Epithelial cell of prostate (primary cell): ENCODE measurements around the gene PEX14.

Experiments
- DNase-seq: peaks from one replicate; pipeline ENCODE4 v3.0.0-alpha.2; 2011; ENCODE audit warnings: low read depth, low spot score
- H3K27ac ChIP-seq: fragments of 450-650 bp; 2 replicates; pipeline ENCODE4 v1.5.1; 2017; ENCODE audit warnings: mild to moderate bottlenecking

PEX14 gene

DNA sequence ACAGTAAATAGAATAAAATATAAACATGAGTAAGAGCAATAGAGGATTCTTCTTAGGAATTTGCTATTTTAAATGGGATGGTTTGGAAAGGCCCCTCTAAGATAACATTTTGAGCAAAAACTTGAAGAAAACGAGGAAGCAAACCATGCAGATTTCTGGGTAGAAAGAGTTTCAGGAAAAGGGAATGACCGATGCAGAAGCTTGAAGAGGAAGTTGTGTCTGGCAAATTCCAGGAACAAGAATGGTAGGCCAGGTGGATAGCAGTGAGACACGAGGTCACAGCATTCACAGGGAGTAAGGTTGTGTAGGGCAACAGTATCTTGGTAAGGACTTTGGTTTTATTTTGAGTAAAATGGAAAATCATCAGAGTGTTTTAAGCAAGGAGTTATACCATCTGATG, 108.9 kb downstream of the PEX14 start:
- no peak for DNase-seq
- no peak overlapping the region for H3K27ac ChIP-seq

DNA sequence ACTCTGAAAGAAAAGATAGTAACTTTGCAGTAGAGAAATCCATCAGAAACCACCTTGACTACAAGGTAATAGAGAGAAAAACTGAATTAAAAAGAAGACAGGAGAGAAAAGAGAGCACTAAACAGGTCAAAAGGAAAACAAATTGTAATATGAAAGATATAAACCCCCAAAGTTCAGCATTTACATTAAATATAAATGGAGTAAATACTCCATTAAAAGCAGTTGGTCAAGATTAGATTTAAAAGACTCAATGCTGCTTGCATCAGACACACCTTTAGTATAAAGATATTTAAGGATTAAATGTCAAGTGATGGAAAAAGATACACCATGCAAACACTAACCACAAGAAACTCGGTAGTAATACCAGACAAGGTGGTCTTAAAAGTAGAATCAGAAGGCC, 110.5 kb downstream of the PEX14 start:
- DNase-seq = no peak
- H3K27ac ChIP-seq = no peak overlapping the region

DNA sequence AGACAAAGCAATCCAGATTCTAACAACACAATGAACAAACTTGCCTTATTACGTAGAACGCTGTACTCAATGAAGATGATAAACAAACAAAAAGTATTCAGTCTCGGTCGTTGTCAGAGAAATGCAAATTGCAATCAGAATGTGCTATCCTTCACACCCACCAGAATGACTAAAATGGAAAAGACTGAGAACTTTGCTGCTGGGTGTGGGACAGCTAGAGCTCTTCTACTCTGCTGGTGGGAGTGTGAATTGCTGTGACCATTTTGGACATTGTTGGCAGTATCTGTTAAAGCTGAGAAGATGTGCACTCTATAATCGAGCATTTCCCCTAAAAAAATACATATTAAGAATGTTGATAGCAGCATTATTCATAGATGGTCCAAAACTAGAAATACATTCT, 111.4 kb downstream of the PEX14 start:
- no peak for DNase-seq

DNA sequence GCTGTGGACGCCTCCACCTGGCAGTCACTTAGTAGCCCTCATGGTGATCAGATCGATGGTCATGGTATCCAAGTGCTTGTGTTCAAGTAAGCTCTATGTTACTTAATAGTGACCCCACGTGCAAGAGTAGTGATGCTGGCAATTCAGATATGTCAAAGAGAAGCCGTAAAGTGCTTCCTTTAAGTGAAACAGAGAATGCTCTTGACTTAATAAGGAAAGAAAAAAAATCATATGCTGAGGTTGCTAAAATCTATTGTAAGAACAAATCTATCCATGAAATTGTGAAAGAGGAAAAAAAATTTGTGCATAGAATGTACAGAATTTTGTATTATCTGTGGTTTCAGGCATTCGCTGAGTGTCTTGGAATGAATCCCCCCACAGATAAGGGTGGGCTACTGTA, 113.9 kb downstream of the PEX14 start:
- H3K27ac ChIP-seq = no peak overlapping the region
- no peak for DNase-seq

More for the DNA sequence above, 111.4 kb downstream of the PEX14 start:
- no peak overlapping the region for H3K27ac ChIP-seq

DNA sequence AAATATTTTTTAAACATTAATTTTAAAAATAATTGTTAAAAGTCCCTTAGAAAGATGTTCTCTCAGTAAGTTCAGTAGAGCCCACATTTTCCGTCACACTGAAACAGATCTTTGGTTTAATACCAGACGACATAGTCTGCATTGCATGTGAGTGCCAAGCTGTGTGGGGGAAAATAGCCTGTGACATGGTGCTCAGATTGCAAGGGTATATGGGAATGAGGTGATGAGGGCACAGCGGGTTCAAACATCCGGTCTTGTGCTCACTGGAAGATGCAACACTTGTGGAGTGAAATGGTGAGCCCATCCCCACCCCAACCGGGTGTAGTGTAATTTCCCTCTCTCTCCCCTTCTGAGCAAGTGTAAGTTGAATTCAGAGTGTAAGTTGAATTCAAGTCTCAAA, 114.3 kb downstream of the PEX14 start:
- DNase-seq = no peak
- no peak overlapping the region for H3K27ac ChIP-seq

DNA sequence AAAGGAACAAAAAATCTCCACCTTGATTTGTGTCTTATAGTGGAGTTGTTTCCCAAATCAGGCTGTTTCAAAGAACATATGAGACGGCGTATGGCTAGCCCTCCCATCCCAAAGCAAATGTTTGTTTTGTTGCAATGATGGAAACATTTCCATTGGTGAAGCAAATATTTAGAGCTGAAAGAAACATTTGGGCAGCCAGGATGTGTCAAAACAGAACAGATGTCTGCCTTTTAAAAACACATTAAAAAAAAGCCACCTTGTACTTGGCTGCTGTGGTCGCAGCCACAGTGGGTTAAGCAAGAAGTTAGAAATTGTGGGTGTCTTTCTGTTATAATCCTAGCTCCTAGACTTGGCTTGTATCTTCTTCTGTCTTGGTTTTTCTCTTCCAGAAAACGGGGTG, 116.3 kb downstream of the PEX14 start:
- H3K27ac ChIP-seq = no peak overlapping the region
- no peak for DNase-seq

DNA sequence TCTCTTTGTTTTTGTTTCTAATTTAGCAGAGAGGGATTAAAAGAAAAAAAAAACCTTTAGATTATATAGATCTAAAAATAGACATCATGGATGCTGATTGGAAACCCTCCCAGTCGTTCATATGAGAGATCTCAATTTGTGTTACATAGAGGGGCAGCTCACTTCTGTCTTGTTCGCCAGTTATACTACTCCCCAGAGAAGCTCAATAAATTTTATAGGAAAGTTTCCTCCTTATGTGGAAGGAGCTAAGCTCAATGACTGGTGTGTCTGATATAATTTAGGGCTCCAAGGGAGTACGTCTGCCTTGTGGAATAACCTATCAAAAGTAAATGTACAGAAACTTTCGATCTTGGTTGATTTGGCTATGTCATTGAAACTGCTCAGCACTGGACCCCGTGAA, 117.6 kb downstream of the PEX14 start:
- no peak overlapping the region for H3K27ac ChIP-seq
- no peak for DNase-seq

DNA sequence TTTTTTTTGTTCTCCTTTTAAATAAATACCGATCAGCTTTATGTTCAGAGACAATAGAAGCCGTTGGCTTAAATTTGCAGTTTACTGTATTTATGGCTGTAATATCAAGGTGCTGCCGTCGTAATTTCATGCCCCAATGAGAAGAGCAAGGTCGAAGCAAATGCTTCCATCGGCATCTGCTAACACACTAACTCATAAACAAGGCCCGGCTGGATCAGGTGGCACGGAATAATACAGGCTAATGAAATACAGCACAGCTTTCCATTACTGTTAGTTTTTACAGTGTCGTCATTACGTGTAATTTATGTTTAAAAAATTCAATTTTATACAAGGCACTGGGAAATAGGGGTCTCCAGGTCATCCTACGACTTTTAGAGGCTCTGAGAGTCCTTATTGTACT, 119.0 kb downstream of the PEX14 start:
- no peak for DNase-seq
- no peak overlapping the region for H3K27ac ChIP-seq

DNA sequence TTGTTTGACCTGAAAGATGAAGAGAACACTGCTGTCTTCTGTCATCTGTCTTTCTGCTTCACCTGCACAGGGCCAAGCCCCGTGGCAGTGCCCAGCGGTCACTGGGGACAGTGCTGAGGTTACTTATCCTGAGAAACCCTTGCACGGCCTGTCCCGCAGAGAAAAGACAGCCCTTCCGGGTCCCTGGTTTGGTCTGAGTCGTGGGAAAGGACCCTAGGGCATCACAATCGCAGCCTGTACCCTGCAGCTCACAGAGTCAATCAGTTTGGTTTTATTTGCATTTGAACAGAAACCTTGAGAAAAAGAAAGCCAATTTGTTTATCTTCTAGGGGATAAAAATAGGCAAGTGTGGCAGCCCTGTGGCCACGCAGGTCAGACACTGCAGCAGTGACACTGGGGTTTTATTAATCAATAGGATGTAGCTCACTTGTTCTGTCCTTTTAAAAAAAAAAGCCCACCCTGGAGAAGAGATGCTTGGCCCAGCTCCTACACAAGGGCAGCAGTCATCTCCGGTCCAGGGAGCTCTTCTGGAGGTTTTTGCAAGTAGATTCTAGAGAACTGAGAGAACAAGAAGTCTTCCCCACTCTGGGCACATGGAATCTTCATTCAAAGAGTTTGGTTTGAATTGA, 120.0 kb downstream of the PEX14 start:
- DNase-seq = no peak
- no peak overlapping the region for H3K27ac ChIP-seq

DNA sequence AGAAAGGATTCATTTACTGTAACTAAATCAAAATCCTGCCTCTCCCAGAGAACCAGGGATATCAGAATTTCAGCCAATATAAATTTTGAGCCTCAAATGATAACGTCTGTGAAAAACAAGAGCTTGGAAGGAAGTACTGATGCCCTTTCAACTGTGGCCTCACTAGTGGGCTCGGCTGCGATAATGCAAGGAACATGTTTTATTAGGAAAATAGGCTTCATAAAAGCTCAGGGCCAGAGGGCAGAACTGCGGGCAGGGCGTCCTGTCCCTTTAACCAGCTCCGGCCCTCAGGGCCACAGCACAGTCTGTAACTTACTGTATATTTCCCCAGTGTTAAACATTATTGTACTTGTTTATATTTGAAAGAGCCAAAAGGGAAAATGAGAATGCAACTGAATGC, 122.0 kb downstream of the PEX14 start:
- no peak for DNase-seq
- H3K27ac ChIP-seq = no peak overlapping the region

DNA sequence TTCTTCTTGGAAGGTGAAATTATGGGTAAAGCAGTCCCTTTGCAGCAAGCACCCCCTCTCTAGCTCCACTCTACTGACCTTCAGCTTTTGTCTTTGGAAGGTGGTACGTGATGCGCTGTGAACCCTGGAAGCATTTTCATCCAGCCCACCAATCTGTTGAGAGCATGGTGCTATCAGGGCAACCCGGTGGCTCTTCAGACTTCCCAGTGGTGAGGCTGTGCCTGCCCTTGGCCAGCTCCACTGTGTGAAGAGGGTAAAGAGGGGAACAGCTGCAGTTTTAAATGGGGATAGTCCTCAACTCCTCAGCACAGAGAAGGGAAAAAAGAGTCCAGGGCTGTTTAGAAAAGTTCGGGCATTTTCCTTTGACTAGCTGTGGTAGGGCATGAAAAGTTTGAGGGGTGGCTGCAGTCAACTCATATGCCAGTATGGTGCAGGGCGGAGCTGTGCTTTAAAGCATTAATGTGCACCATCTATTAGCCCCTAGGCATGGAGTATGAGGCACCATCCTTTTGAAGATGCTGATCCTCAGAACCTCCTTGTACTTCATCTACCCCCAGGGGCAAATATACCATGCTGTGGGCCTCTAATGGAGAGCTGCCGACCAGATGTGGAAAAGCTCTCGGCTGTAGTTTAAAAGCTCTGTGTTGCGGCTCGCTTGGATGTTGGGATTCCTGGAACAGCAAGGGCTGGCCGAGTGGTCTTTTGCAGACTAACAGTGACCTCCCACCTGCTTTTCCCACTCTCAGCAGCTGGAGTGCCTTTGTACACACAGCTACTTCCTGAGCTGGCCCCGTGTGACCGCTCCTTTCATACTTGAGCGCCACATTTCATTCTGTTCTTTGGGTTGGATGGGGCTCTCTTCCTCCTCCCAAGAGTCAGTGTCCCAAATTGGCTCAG, 123.0 kb downstream of the PEX14 start:
- no peak overlapping the region for H3K27ac ChIP-seq
- DNase-seq = no peak

DNA sequence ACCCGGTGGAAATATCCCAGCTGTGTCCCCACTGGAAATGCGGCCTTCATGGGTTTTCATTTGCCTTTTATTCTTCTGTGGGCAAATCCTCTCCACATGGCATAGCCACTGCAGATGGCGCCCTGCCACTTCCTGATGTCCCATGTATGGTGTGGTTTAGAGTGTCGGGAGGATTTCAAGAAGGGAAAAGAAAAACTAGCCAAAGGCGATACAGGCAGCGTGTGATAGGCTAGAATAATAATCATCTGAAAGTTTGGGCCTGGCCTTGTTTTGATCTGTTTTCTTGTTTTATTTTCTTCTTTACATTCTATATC, 123.6 kb downstream of the PEX14 start:
- no peak for DNase-seq
- peak overlapping the region; percentile 78 for H3K27ac ChIP-seq

DNA sequence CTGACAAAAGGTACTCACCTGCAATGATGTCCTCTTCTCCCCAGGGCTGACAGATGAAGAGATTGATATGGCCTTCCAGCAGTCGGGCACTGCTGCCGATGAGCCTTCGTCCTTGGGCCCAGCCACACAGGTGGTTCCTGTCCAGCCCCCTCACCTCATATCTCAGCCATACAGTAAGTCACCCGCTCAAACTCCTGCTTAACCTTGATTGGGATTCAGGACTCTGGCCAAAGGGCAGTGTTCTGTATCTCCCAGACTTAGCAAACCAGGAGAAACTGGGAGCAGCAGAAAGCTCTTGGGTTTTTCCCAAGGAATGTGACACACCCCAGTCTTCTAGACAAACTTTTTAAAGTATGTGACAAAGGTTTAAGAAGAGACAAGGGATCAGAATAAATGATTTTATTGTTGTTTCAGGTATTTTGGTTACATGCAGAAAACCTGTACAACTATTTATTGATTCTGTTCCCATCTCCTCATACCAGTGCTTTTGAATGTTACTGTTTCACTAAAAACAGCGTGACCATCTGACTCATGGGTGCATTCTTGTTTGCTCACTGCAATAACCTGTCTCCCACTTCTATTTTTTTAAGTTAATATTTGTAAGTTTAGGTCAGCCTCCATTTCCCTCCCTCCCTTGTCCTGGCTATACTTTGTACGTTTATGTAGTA, 124.6 kb downstream of the PEX14 start:
- peak; percentile 43 for DNase-seq
- peak overlapping the region; percentile 78 for H3K27ac ChIP-seq

DNA sequence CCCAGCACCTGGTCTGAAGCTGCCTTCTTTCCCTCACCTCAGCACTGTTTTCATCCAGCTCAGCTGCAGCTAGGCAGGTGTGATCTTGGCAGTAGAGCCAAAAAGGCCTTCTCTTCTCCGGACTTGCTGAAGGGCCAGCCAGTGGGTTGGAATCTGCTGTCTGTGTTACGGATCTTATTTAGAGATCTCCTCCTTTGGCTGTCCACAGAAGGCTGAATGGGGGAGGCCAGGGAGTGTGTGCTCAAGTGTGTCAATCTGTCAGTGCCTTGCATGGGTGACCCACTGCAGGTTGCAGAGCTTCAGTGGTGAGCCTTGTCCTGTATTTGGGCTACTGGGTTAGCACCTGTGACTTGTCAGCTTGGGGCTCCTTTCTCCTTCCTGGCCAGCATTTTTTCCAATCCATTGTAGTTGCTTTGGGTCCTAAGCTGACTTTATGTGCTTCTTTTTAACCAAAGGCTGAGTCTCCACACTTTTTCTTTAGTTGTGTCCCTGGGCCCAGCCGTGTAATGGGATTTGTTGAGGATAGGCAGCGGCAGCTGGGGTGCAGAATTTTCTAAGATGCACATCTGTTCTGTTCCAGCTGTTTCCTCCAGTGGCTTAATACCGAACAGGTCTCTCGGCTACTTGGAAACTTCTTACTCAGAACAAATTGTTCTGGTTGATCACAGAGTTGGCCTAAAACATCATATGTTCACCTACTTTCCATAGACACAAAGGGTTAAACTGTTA, 126.8 kb downstream of the PEX14 start:
- no peak overlapping the region for H3K27ac ChIP-seq
- no peak for DNase-seq

DNA sequence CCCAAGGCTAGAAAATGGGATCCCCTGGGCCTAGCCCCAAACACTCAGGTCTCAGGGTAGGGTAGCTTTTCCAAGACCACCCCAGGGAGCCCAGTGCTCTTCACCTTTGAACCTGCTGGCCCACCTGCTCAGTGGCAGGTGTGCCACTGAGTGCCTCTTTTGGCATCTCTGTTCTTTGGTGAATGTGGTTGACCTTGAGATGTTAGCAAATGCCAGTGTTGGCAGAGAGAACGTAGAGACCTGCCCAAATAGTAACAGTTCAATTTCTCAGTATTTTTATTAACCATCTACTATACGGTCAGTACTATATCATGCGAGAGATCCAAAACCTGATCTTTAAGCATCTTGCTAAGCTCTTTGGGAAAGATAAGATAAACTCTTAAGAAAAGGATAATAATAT, 128.2 kb downstream of the PEX14 start:
- H3K27ac ChIP-seq = no peak overlapping the region
- DNase-seq = no peak

DNA sequence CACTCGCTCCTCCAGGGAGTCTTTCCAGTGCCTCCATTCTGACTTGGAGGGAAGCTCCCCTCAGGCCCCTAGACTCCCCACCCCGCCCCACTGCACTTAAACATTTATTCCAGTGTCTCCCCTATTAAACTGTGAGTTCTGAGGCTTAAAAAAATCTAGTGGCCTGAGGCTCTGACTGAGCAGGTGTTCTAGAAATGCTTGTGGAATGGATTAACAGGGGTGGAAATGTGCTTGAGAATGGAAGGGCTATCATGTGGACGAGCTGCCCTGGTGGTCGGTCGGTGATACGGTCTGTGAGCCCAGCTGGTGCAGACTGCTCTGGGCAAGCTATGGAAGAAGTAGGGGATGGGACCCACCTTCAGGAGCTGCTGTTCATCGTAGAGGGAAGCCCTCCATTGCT, 130.2 kb downstream of the PEX14 start:
- no peak for DNase-seq
- H3K27ac ChIP-seq = no peak overlapping the region

DNA sequence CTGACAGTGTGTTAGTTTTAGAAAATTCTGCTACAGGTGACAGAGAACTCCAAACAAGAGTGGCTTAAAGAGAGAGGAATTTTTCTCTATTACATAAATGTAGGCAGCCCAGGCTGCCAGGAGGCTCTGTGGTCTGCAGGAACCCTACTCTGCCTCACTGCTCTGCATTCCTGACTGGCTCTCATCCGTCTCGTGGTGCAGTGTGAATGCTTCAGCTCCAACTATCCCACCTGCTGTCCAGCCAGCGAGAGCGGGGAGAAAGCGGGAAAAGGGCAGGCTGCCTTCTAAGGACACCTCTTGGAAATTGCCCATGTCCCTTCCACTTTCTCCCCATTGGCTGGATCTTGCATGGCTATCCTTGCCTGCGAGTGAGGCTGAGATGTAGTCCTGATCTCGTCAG, 131.3 kb downstream of the PEX14 start:
- no peak for DNase-seq
- H3K27ac ChIP-seq = no peak overlapping the region

DNA sequence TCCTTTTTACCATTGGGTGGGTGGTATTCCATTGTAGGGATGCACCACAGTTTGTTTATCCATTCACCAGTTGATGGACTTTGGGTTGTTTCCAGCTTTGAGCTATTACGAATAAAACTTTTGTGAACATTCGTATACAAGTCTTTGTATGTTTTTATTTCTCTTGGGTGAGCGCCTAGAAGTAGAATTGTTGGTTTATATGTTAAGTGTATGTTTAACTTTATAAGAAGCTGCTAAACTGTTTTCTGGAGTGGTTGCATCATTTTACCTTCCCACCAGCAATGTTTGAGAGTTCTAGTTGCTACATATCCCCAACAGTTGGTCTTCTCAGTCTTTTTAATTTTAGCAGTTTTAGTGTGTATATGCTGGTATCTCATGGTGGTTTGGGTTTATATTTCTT, 132.5 kb downstream of the PEX14 start:
- no peak overlapping the region for H3K27ac ChIP-seq
- DNase-seq = no peak

DNA sequence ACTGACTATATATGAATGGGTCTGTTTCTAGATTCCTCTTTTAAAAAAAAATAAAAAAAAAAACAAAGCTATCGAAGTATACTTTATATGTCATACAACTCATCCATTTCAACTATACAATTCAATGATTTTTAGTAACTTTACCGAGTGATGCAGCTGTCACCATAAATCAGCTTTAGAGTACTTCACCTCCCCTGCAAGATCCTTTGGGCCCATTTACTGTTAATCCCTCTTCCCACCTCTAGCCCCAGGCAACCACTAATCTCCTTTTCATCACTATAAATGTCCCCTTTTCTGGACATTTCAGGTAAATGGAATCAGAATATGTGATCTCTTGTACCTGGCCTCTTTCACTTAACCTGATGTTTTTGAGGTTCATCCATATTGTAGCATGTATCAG, 133.9 kb downstream of the PEX14 start:
- DNase-seq = no peak
- no peak overlapping the region for H3K27ac ChIP-seq

DNA sequence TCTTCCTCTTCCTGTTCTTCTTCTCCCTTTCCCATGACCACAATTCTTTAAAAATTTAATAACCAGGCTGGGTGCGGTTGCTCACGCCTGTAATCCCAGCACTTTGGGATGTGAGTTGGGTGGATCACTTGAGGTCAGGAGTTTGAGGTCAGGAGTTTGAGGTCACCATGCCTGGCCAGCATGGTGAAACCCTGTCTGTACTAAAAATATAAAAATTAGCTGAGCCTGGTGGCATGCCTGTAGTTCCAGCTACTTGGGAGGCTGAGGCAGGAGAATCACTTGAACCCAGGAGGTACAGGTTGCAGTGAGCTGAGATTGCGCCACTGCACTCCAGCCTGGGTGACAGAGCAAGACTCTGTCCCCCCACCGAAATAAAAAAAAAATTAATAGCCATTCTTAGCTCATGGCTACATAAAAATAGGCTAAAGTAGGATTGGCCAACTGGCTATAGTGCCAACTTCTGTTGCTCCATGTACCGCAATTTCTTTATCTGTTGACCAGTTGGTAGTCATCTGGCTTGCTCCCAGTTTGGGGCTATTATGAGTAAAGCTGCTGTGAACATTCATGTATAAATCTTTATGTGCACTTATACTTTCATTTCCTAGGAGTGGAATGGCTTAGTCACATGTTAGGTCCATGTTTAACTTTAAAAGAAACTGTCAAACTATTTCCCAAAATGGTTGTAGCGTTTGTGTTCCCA, 136.3 kb downstream of the PEX14 start:
- DNase-seq = no peak
- no peak overlapping the region for H3K27ac ChIP-seq
